Adrenal gland (tissue), 12 donors: ENCODE data around the gene PSMB2. TPM values are rescaled to one million over a fixed set of nuclear protein-coding genes. Genes with fewer than 3 reads are reported as not detected.

Experiments used
- DNase-seq, 7 donors: peaks; one replicate each; pipeline ENCODE4 v3.0.0-alpha.2; 2019 to 2020
- H3K27ac ChIP-seq, 5 donors: fragments of 200-600 bp; sonication (generic) in 4 of 5; 1 replicate in 3 of 5; 2 replicates in 2 of 5; pipeline versions ENCODE4 v1.5.1 to v1.8.0; 2016 to 2020; ENCODE audit warnings: mild to moderate bottlenecking in 1 of 5
- H3K27me3 ChIP-seq: fragments of 200-600 bp; 2 replicates; pipeline ENCODE4 v1.8.0; 2021
- H3K36me3 ChIP-seq, 2 donors: fragments of 200-600 bp; replicated peaks in 1 of 2; 1 replicate in 1 of 2; 2 replicates in 1 of 2; pipeline versions ENCODE4 v1.5.1 to v1.8.0; 2018 to 2022
- H3K4me1 ChIP-seq, 2 donors: fragments of 200-600 bp; replicated peaks in 1 of 2; 1 replicate in 1 of 2; 2 replicates in 1 of 2; pipeline versions ENCODE4 v1.5.1 to v1.8.0; 2018 to 2021
- H3K4me3 ChIP-seq, 4 donors: fragments of 200-600 bp; sonication (generic) in 3 of 4; one replicate each; pipeline ENCODE4 v1.5.1; 2016 to 2018
- H3K9me3 ChIP-seq, 3 donors: fragments of 200-600 bp; sonication (generic) in 1 of 3; replicated peaks in 1 of 3; 1 replicate in 2 of 3; 2 replicates in 1 of 3; pipeline versions ENCODE4 v1.5.1 to v1.8.0; 2016 to 2021
- POLR2A ChIP-seq, 2 donors: fragments of 450-650 bp; IDR thresholded peaks; one replicate each; pipeline ENCODE4 v1.6.1; 2017; ENCODE audit warnings: antibody characterized with exemption in 2 of 2, mild to moderate bottlenecking in 2 of 2, moderate library complexity in 1 of 2
- WGBS, 4 donors: extraction: QIAGEN DNeasy Blood & Tissue Kit in 2 of 4; methylation state at CpG; one replicate each; pipeline versions ENCODE4 v1.1.5 to v1.1.7; 2013 to 2017; 5-methylcytosine and 5-hydroxymethylcytosine counted together
- intact Hi-C, 2 donors: fragments of 100-400 bp; cut with DNase I; formaldehyde crosslinking; loops; one replicate each; pipeline versions ENCODE4 v1.14.1 to v1.15.0; 2022 to 2023
- polyA plus RNA-seq, 3 donors: library from polyadenylated mRNA; stranded (reverse); fragments of 200-250 nt in 2 of 3; fragments of 350-450 nt in 1 of 3; fragmentation: Illumina TruSeq in 1 of 3; extraction: RNeasy Lipid Tissue Mini Kit (QIAGEN cat#74804) in 1 of 3; gene quantifications; one replicate each; pipeline ENCODE4 v1.2.3, GENCODE V29; 2013 to 2014
- total RNA-seq, 9 donors: library from RNA; depleted of rRNA in 4 of 9; stranded (reverse); fragments of >200 nt in 4 of 9; fragments of 120-200 nt in 1 of 9; fragmentation: NEBNext Ultra II Directional in 1 of 9; extraction: Animal tissue kit (Norgen Biotek cat#: 25700) in 1 of 9; gene quantifications; one replicate each; pipeline versions ENCODE4 v1.1.0 to v1.2.4, GENCODE V29; 2013 to 2023
- TF ChIP-seq, protein P1 (sequence below), 6 experiments: fragments of 450-650 bp in 4 of 6; fragments of 200-600 bp in 2 of 6; sonication (generic) in 1 of 6; IDR thresholded peaks; 1 replicate in 5 of 6; 2 replicates in 1 of 6; pipeline versions ENCODE4 v1.5.1 to v1.8.0; 2016 to 2021; ENCODE audit warnings: antibody characterized with exemption in 6 of 6, mild to moderate bottlenecking in 2 of 6, moderate library complexity in 1 of 6
- donor health status: healthy with polysubstance abuse.
- donor health status: Bipolar disorder and iron deficiency.
- donor health status: DM: yes; HTN: yes; CAD: no.
- donor health status: DM: no; HTN: no; CAD: no.
- donor health status: DM: no; HTN: no; CAD: no.
- donor health status: DM: yes; HTN: yes; CAD: no.

PSMB2 gene
- total and polyA plus RNA-seq, 12 donors: 23.5 to 120 (median 51.0) TPM

GRCh38 chr1:35565742-35566133 is 75.6 kb downstream of the PSMB2 start:
- Histone ChIP-seq H3K4me1 (peaks cover 0 to 22% of the 10 kb centered on the region in 2 donors), H3K27ac (no peak overlapping the region), H3K36me3 (peaks cover 0 to 32% of the 10 kb centered on the region in 2 donors), H3K27me3 (no peaks in the 10 kb centered on the region), H3K4me3 (no peak overlapping the region), H3K9me3 (no peaks in the 10 kb centered on the region)
- DNase-seq: peak in 1 of 7 donors; percentile 48
- intact Hi-C loops: loop anchor here (5.0 to 10.0 kb wide), 4 partner anchors 113 to 361 kb away; partner anchors contain the start of gene C1orf216 (in 1 of the 2)
- TF ChIP-seq, protein P1, sequence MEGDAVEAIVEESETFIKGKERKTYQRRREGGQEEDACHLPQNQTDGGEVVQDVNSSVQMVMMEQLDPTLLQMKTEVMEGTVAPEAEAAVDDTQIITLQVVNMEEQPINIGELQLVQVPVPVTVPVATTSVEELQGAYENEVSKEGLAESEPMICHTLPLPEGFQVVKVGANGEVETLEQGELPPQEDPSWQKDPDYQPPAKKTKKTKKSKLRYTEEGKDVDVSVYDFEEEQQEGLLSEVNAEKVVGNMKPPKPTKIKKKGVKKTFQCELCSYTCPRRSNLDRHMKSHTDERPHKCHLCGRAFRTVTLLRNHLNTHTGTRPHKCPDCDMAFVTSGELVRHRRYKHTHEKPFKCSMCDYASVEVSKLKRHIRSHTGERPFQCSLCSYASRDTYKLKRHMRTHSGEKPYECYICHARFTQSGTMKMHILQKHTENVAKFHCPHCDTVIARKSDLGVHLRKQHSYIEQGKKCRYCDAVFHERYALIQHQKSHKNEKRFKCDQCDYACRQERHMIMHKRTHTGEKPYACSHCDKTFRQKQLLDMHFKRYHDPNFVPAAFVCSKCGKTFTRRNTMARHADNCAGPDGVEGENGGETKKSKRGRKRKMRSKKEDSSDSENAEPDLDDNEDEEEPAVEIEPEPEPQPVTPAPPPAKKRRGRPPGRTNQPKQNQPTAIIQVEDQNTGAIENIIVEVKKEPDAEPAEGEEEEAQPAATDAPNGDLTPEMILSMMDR (IDR thresholded peaks at IDR 0.05): no peak
- TF ChIP-seq POLR2A (IDR thresholded peaks at IDR 0.05): no peak
- 90 to 96% (median 93%) methylated on average over 8 to 11 of the region's 11 CpGs; no CpG with 5 or more reads in 1 of the 4 donors for WGBS, 4 donors

- DNase-seq: peak in 1 of 7 donors; percentile 51
- Histone ChIP-seq H3K4me3 (no peak overlapping the region), H3K9me3 (no peaks in the 10 kb centered on the region), H3K36me3 (peaks cover 0 to 32% of the 10 kb centered on the region in 2 donors), H3K27me3 (no peaks in the 10 kb centered on the region), H3K4me1 (peaks cover 0 to 22% of the 10 kb centered on the region in 2 donors), H3K27ac (no peak overlapping the region)
- whole genome bisulfite sequencing, 4 donors: 75 to 91% (median 85%) methylated on average over 10 to 28 of the region's 28 CpGs
- TF ChIP-seq, protein P1 (IDR thresholded peaks at IDR 0.05): peak in 1 of 6 experiments; percentile 5
- TF ChIP-seq POLR2A (IDR thresholded peaks at IDR 0.05): no peak
- intact Hi-C loops: loop anchor here (5.0 to 10.0 kb wide), 5 partner anchors 113 to 360 kb away; partner anchors contain the start of gene C1orf216 (in 1 of the 2)
Measured at GRCh38 chr1:35564884-35565741, 76.2 kb downstream of the PSMB2 start.

DNA sequence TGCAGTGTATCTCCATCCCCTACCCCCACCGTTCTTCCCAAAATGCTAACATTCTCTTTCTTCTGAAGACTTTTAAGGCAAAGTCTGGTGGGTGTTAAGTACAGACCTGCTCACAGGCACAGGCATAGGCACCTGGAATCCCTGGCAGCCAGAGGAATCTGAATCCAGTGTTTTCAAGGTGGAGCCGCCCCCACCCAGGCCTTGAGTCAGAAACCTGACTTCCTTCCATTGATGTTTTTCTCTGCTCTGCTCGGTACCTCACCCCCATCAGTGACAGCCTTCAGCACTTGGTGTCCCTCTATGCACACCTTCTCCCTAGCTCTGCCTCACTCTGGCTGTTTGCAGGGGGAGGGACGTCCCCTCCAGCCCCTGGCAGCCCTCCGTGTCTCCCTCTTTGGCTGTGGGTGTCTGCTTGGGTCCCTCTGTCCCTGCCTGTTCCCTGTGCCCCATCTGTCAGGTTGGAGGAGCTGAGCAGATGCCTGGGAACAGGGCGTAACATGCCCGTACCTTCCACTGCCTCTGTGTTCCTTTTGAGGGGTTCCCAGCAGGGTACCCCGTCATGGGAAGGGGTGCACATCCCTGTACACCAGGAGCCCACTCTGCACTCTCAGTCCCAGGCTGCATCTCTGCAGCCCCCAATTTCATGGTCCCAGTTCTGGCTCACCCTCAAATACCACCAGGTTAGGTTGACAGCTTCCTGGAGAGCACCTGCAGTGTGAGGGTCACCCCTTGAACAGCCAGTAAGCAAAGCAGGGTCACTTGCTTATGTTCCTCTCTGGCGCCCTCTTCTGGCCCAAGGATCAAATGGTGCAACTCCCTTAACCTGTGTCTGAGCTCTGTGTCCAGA is 77.1 kb downstream of the PSMB2 start:
- WGBS, 4 donors: 67 to 87% (median 71%) methylated on average over 6 to 9 of the region's 9 CpGs
- peaks cover 0 to 32% of the 10 kb centered on the region in 2 donors for H3K36me3 ChIP-seq
- TF ChIP-seq, protein P1 (IDR thresholded peaks at IDR 0.05): peak; percentile 50 to 75 (median 71)
- TF ChIP-seq POLR2A (IDR thresholded peaks at IDR 0.05): no peak
- DNase-seq: peak; percentile 79 to 94 (median 84)
- H3K4me1 ChIP-seq: peaks cover 0 to 14% of the 10 kb centered on the region in 2 donors
- no peak overlapping the region for H3K27ac ChIP-seq
- no peaks in the 10 kb centered on the region for H3K9me3 ChIP-seq
- intact Hi-C loops: loop anchor here (5.0 to 10.0 kb wide), 2 partner anchors 208 to 359 kb away; no protein-coding TSS in a partner anchor
- H3K27me3 ChIP-seq: no peaks in the 10 kb centered on the region
- no peak overlapping the region for H3K4me3 ChIP-seq
